ENCODE data around the gene ZNF354C.

ZNF354C gene

DNA sequence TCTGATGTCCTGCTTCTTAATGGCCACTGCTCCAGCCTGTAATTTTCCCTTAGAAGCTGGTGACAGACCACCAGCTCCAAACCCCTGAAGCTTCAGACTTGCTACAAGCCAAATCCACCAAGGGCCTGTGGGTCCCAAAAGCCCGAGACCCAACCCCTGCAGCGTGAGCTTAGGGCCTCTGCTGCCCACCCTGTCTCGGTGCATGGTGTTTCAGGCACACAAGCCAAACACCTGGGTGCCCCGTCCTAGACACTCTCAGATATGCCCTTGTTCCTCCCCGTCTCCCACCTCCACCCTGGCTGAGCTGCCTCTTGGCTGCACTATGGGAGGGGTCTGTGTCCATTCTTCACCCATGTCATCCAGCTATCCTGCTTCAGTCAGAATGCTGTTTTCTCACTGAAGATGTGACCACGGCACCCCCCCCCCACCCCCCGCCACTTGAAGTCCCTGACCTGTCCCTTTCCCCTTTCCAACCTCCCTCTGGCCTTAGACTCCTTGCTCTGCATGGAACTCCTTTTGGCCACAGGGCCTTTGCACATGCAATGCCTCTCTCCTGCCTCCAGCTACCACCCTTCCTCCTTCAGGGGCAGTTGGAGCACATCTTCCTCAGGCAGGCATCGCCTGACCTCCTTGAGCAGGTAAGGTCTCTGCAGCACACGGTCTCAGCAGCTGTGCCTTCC lies 55.8 kb downstream of the ZNF354C start:
- Histone ChIP-seq H3K27ac (ENCODE audit: low read length) (no peak overlapping the region), H3K9me3 (ENCODE audit: control insufficient read depth, low read depth, low read length) (peaks cover 20% of the 10 kb centered on the region), H3K27me3 (ENCODE audit: control insufficient read depth, insufficient read depth, low read length) (no peaks in the 10 kb centered on the region), H3K9ac (ENCODE audit: low read length) (no peak overlapping the region), H3K4me3 (ENCODE audit: low read length) (no peak overlapping the region), H3K36me3 (ENCODE audit: control insufficient read depth, low read depth, low read length) (no peaks in the 10 kb centered on the region), H3K4me1 (ENCODE audit: control insufficient read depth, low read depth, low read length) (no peaks in the 10 kb centered on the region)

GRCh38 chr5:179118338-179118737 lies 58.2 kb downstream of the ZNF354C start:
- H3K27me3 ChIP-seq (ENCODE audit: control insufficient read depth, insufficient read depth, low read length), result no peaks in the 10 kb centered on the region
- H3K4me1 ChIP-seq (ENCODE audit: control insufficient read depth, low read depth, low read length), result no peaks in the 10 kb centered on the region
- peaks cover 5% of the 10 kb centered on the region for H3K9me3 ChIP-seq (ENCODE audit: control insufficient read depth, low read depth, low read length)
- H3K4me3 ChIP-seq (ENCODE audit: low read length), result no peak overlapping the region
- H3K36me3 ChIP-seq (ENCODE audit: control insufficient read depth, low read depth, low read length), result no peaks in the 10 kb centered on the region
- H3K27ac ChIP-seq (ENCODE audit: low read length), result no peak overlapping the region
- no peak overlapping the region for H3K9ac ChIP-seq (ENCODE audit: low read length)

DNA sequence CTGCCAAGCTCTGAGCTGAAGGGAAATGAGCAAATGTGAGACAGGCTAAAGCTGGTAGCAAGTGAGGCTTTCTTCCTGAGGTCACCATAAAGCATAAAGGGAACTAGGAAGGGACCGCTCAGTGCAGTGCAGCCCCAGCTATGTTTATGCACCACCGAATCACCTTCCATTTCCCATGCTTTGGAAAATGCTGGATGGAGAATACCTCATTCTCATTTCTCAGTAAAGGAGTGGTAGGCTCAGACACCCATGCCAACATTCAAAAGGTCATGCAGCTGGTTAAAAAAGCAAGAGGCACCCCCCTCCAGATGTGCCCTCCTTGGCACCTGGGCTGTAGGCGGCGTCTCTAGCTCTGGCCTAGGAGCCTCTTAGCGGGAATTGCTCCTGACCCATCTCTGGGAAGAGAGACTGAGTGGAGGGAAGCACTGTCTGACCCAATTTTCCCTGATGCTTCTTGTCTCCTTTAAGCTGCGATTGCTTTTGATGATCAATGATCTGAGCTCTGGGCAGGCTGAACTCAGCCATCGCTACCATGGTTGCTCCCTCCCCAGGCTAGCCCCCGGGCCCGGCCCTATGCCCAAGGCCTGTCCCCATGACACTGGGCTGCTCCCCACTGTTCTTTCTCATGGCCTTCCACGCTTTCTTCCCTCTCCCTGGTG lies 58.7 kb downstream of the ZNF354C start:
- no peaks in the 10 kb centered on the region for H3K27me3 ChIP-seq (ENCODE audit: control insufficient read depth, insufficient read depth, low read length)
- H3K9ac ChIP-seq (ENCODE audit: low read length), result no peak overlapping the region
- H3K4me3 ChIP-seq (ENCODE audit: low read length), result no peak overlapping the region
- no peaks in the 10 kb centered on the region for H3K36me3 ChIP-seq (ENCODE audit: control insufficient read depth, low read depth, low read length)
- H3K9me3 ChIP-seq (ENCODE audit: control insufficient read depth, low read depth, low read length), result peaks cover 5% of the 10 kb centered on the region
- H3K4me1 ChIP-seq (ENCODE audit: control insufficient read depth, low read depth, low read length), result no peaks in the 10 kb centered on the region
- H3K27ac ChIP-seq (ENCODE audit: low read length), result no peak overlapping the region

DNA sequence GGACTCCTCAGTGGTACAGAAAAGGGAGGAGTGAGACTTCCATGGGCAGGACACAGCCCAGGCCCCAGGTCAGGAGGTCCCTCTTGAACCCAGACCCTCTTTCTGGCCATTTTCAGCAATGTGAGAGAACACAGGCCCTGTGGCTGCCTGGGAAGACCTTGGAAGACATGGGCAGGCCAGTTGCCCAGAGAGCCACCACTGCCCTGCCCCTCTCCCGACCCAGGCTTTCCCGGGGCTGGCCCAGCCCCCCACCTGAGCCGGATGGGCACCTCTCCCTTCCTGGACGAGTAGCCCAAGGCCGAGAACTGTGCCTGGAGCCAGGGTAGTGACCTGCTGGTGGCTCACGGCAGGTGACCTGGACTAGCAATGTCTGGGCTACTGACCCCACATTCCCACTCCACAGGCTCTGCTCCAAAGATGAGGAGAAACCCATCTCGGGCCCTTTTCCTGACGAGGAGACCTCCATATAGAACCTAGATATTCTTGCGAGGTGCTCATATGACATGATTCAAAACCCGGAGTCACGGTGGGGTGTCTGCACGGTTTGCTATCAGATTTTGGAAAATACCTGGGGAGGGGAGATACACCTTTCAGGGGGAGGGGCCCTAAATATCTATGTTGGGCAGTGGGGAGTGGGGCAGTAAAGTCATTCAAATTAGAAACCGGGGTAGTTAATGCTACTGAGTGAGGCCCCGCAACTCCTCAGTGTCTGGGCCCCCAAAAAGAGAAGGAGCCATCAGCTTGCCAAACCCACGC lies 59.4 kb downstream of the ZNF354C start:
- Histone ChIP-seq H3K9ac (ENCODE audit: low read length) (no peak overlapping the region), H3K4me3 (ENCODE audit: low read length) (no peak overlapping the region), H3K9me3 (ENCODE audit: control insufficient read depth, low read depth, low read length) (peaks cover 5% of the 10 kb centered on the region), H3K36me3 (ENCODE audit: control insufficient read depth, low read depth, low read length) (no peaks in the 10 kb centered on the region), H3K4me1 (ENCODE audit: control insufficient read depth, low read depth, low read length) (no peaks in the 10 kb centered on the region), H3K27me3 (ENCODE audit: control insufficient read depth, insufficient read depth, low read length) (no peaks in the 10 kb centered on the region), H3K27ac (ENCODE audit: low read length) (no peak overlapping the region)

DNA sequence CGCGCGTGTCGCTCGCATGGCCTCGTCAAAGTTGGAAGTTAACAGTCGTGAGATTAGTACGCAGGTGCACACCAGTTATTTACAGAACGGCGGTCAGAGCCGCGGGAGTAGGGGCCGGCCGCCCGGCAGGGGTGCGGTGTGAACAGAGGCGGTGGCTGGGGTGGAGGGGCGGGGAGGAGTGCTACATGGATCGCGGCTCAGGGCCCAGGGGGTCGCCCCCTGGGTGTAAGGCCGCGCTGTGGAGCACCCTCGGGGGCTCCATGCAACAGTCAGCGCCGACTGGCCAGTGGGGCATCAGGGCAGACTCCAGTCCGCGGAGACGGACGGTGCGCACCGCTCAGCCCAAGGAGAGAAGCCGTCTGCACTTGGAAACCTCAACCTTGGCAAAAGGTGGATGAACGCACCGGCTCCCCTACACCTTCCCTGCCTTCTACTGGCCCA lies 60.3 kb downstream of the ZNF354C start:
- H3K27ac ChIP-seq (ENCODE audit: low read length), result no peak overlapping the region
- peaks cover 5% of the 10 kb centered on the region for H3K9me3 ChIP-seq (ENCODE audit: control insufficient read depth, low read depth, low read length)
- no peak overlapping the region for H3K4me3 ChIP-seq (ENCODE audit: low read length)
- H3K4me1 ChIP-seq (ENCODE audit: control insufficient read depth, low read depth, low read length), result no peaks in the 10 kb centered on the region
- H3K27me3 ChIP-seq (ENCODE audit: control insufficient read depth, insufficient read depth, low read length), result no peaks in the 10 kb centered on the region
- H3K9ac ChIP-seq (ENCODE audit: low read length), result no peak overlapping the region
- H3K36me3 ChIP-seq (ENCODE audit: control insufficient read depth, low read depth, low read length), result no peaks in the 10 kb centered on the region

- Histone ChIP-seq H3K27me3 (ENCODE audit: control insufficient read depth, insufficient read depth, low read length) (no peaks in the 10 kb centered on the region), H3K9ac (ENCODE audit: low read length) (no peak overlapping the region), H3K9me3 (ENCODE audit: control insufficient read depth, low read depth, low read length) (peaks cover 5% of the 10 kb centered on the region), H3K36me3 (ENCODE audit: control insufficient read depth, low read depth, low read length) (no peaks in the 10 kb centered on the region), H3K4me3 (ENCODE audit: low read length) (no peak overlapping the region), H3K27ac (ENCODE audit: low read length) (no peak overlapping the region), H3K4me1 (ENCODE audit: control insufficient read depth, low read depth, low read length) (no peaks in the 10 kb centered on the region)
Measured at GRCh38 chr5:179120951-179121666, 60.9 kb downstream of the ZNF354C start.

- Histone ChIP-seq H3K27me3 (ENCODE audit: control insufficient read depth, insufficient read depth, low read length) (no peaks in the 10 kb centered on the region), H3K36me3 (ENCODE audit: control insufficient read depth, low read depth, low read length) (no peaks in the 10 kb centered on the region), H3K27ac (ENCODE audit: low read length) (no peak overlapping the region), H3K9ac (ENCODE audit: low read length) (no peak overlapping the region), H3K4me3 (ENCODE audit: low read length) (no peak overlapping the region), H3K9me3 (ENCODE audit: control insufficient read depth, low read depth, low read length) (peaks cover 5% of the 10 kb centered on the region), H3K4me1 (ENCODE audit: control insufficient read depth, low read depth, low read length) (no peaks in the 10 kb centered on the region)
Measured at GRCh38 chr5:179121667-179122111, 61.5 kb downstream of the ZNF354C start.

DNA sequence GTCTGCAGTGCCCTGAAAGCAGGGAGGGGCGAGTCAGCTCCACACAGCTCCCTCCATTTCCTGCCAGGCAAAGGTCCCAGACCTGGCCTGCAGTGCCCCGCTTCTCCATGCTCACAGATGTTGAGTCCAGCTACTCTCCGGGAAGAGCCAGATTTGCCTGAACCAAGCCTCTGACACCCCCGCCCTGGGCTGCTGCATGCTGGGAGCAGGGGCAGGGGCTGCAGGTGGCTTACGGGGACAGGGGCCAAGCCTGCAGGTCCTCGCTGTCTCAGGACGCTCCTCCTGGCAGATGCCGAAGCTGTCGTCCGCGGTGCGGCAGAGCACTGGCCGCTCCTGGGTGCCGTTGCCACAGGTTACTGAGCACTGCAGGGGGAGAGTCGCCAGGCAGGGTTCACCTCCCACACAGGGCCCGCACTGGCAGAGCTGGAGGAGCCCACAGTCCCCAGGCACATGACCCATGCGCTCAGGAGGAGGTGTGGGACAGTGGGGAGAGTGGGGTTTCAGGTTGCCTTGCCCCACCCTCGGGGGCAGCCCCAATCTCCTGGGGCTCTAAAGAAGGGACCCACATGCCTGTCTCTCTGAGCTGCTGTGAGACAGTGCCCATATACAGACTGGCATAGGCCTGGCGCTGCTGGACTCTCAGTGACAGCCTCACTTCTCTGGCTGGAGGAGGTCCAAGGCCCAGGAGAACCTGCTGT lies 62.4 kb downstream of the ZNF354C start:
- Histone ChIP-seq H3K9me3 (ENCODE audit: control insufficient read depth, low read depth, low read length) (peaks cover 5% of the 10 kb centered on the region), H3K9ac (ENCODE audit: low read length) (no peak overlapping the region), H3K27me3 (ENCODE audit: control insufficient read depth, insufficient read depth, low read length) (no peaks in the 10 kb centered on the region), H3K36me3 (ENCODE audit: control insufficient read depth, low read depth, low read length) (no peaks in the 10 kb centered on the region), H3K27ac (ENCODE audit: low read length) (no peak overlapping the region), H3K4me3 (ENCODE audit: low read length) (no peak overlapping the region), H3K4me1 (ENCODE audit: control insufficient read depth, low read depth, low read length) (no peaks in the 10 kb centered on the region)

DNA sequence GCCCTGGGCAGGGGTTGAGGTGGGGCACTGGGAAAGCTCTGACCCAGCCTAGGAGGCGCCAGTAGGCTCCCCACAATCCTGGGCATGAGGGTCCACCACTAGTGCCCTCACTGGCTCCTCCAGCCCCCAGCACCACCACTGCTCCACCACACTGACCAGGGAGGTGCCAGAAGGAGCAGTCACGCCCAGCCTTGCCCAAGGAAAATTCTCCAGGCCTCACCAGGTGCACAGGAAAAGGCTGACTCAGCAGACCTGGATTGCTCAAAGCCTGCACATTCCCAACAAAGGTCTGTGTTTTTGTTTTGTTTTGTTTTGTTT lies 62.9 kb downstream of the ZNF354C start:
- Histone ChIP-seq H3K9ac (ENCODE audit: low read length) (no peak overlapping the region), H3K27me3 (ENCODE audit: control insufficient read depth, insufficient read depth, low read length) (no peaks in the 10 kb centered on the region), H3K27ac (ENCODE audit: low read length) (no peak overlapping the region), H3K9me3 (ENCODE audit: control insufficient read depth, low read depth, low read length) (peaks cover 5% of the 10 kb centered on the region), H3K4me1 (ENCODE audit: control insufficient read depth, low read depth, low read length) (no peaks in the 10 kb centered on the region), H3K36me3 (ENCODE audit: control insufficient read depth, low read depth, low read length) (no peaks in the 10 kb centered on the region), H3K4me3 (ENCODE audit: low read length) (no peak overlapping the region)

DNA sequence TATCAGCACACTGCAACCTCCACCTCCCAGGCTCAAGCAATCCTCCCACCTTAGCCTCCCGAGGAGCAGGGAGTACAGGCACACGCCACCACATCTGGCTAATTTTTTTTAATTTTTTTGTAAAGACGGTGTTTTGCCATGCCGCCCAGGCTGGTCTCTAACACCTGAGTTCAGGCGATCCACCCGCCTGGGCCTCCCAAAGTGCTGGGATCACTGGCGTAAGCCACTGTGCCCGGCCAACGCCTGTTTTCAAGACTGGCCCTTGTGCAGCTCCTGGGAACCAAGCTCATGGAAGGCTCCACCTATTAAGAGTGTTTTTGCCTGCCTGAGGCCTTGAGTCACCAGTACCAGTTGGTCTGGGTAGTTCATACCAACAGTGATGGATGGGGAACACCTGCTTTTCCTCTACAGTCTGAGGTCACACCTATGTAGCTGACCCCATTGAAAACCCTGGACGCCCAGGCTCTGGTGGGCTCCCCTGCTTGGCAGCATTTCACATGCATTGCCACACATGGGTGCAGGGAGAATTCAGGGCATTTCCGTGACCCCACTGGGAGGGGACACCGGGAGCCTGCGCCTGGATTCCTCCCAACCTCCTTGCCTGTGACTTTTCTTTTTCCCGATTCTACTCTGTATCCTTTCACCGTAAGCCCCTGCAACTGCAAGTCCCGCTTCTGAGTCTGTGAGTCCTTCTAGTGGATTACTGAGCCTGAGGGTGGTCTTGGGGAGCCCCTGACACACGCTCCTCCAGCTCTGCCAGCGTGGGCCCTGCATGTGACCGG lies 63.5 kb downstream of the ZNF354C start:
- no peaks in the 10 kb centered on the region for H3K36me3 ChIP-seq (ENCODE audit: control insufficient read depth, low read depth, low read length)
- peaks cover 5% of the 10 kb centered on the region for H3K9me3 ChIP-seq (ENCODE audit: control insufficient read depth, low read depth, low read length)
- no peak overlapping the region for H3K27ac ChIP-seq (ENCODE audit: low read length)
- no peak overlapping the region for H3K4me3 ChIP-seq (ENCODE audit: low read length)
- H3K9ac ChIP-seq (ENCODE audit: low read length), result no peak overlapping the region
- no peaks in the 10 kb centered on the region for H3K27me3 ChIP-seq (ENCODE audit: control insufficient read depth, insufficient read depth, low read length)
- H3K4me1 ChIP-seq (ENCODE audit: control insufficient read depth, low read depth, low read length), result no peaks in the 10 kb centered on the region

Measured in iPS-18a (cell line).